Measurements from ENCODE around the gene SDK1. TPM values are rescaled to one million over a fixed set of nuclear protein-coding genes. Genes with fewer than 3 reads are reported as not detected.

Gene SDK1
- total and polyA plus RNA-seq, 2 of the 8 experiments (the other 6 are each of a cell fraction or from before 2014, with no cell fraction given): 3.3 to 7.2 TPM

DNA sequence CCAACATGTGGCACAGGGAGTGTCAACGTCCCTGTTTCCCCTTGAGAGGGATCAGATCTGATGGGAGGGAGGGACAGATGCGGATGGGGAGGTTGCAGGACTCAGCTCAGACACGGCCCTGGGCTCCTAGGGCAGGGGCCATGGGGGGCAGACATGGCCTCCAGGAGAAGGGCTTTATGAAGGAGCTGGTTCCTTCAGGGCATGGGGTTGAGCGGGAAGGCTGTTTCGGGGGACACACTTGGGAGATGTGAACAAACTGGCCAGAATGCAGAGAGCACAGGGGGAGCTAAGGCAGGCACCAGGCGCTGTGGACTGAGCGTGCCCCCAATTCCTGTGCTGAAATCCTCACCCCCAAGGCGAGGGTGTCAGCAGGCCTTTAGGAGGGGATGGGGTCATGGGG lies 799.1 kb downstream of the SDK1 start (continued):
- TF ChIP-seq, protein P1, sequence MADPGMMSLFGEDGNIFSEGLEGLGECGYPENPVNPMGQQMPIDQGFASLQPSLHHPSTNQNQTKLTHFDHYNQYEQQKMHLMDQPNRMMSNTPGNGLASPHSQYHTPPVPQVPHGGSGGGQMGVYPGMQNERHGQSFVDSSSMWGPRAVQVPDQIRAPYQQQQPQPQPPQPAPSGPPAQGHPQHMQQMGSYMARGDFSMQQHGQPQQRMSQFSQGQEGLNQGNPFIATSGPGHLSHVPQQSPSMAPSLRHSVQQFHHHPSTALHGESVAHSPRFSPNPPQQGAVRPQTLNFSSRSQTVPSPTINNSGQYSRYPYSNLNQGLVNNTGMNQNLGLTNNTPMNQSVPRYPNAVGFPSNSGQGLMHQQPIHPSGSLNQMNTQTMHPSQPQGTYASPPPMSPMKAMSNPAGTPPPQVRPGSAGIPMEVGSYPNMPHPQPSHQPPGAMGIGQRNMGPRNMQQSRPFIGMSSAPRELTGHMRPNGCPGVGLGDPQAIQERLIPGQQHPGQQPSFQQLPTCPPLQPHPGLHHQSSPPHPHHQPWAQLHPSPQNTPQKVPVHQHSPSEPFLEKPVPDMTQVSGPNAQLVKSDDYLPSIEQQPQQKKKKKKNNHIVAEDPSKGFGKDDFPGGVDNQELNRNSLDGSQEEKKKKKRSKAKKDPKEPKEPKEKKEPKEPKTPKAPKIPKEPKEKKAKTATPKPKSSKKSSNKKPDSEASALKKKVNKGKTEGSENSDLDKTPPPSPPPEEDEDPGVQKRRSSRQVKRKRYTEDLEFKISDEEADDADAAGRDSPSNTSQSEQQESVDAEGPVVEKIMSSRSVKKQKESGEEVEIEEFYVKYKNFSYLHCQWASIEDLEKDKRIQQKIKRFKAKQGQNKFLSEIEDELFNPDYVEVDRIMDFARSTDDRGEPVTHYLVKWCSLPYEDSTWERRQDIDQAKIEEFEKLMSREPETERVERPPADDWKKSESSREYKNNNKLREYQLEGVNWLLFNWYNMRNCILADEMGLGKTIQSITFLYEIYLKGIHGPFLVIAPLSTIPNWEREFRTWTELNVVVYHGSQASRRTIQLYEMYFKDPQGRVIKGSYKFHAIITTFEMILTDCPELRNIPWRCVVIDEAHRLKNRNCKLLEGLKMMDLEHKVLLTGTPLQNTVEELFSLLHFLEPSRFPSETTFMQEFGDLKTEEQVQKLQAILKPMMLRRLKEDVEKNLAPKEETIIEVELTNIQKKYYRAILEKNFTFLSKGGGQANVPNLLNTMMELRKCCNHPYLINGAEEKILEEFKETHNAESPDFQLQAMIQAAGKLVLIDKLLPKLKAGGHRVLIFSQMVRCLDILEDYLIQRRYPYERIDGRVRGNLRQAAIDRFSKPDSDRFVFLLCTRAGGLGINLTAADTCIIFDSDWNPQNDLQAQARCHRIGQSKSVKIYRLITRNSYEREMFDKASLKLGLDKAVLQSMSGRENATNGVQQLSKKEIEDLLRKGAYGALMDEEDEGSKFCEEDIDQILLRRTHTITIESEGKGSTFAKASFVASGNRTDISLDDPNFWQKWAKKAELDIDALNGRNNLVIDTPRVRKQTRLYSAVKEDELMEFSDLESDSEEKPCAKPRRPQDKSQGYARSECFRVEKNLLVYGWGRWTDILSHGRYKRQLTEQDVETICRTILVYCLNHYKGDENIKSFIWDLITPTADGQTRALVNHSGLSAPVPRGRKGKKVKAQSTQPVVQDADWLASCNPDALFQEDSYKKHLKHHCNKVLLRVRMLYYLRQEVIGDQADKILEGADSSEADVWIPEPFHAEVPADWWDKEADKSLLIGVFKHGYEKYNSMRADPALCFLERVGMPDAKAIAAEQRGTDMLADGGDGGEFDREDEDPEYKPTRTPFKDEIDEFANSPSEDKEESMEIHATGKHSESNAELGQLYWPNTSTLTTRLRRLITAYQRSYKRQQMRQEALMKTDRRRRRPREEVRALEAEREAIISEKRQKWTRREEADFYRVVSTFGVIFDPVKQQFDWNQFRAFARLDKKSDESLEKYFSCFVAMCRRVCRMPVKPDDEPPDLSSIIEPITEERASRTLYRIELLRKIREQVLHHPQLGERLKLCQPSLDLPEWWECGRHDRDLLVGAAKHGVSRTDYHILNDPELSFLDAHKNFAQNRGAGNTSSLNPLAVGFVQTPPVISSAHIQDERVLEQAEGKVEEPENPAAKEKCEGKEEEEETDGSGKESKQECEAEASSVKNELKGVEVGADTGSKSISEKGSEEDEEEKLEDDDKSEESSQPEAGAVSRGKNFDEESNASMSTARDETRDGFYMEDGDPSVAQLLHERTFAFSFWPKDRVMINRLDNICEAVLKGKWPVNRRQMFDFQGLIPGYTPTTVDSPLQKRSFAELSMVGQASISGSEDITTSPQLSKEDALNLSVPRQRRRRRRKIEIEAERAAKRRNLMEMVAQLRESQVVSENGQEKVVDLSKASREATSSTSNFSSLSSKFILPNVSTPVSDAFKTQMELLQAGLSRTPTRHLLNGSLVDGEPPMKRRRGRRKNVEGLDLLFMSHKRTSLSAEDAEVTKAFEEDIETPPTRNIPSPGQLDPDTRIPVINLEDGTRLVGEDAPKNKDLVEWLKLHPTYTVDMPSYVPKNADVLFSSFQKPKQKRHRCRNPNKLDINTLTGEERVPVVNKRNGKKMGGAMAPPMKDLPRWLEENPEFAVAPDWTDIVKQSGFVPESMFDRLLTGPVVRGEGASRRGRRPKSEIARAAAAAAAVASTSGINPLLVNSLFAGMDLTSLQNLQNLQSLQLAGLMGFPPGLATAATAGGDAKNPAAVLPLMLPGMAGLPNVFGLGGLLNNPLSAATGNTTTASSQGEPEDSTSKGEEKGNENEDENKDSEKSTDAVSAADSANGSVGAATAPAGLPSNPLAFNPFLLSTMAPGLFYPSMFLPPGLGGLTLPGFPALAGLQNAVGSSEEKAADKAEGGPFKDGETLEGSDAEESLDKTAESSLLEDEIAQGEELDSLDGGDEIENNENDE (IDR thresholded peaks at IDR 0.05; ENCODE audit: insufficient replicate concordance, low read length): no peak
- TF ChIP-seq YY1 (IDR thresholded peaks at IDR 0.05; ENCODE audit: low read depth, low read length): no peak
- no peak for TF ChIP-seq SIRT6 (IDR thresholded peaks at IDR 0.05; ENCODE audit: low read length)
- no peak for TF ChIP-seq FOSL1 (IDR thresholded peaks at IDR 0.05; ENCODE audit: insufficient read depth, low read depth, low read length)
- TF ChIP-seq EP300 (IDR thresholded peaks at IDR 0.05; ENCODE audit: borderline replicate concordance in 1 of 2, low read depth in 2 of 2, low read length in 2 of 2): no peak
- no peak for TF ChIP-seq RBBP5 (IDR thresholded peaks at IDR 0.05; ENCODE audit: borderline replicate concordance, low read depth, low read length)
